Measurements from ENCODE around the gene DNAJB6. TPM values are rescaled to one million over a fixed set of nuclear protein-coding genes. Genes with fewer than 3 reads are reported as not detected.

Gene DNAJB6
- total RNA-seq, 1 experiment from 2014 or later, result 137 TPM

GRCh38 chr7:157309988-157310668 is 26.7 kb upstream of the DNAJB6 start:
- no peaks in the 10 kb centered on the region for H3K27me3 Mint-ChIP-seq (ENCODE audit: unreplicated experiment)
- peak overlapping the region; percentile 26 for H3K4me3 Mint-ChIP-seq (ENCODE audit: low read depth, unreplicated experiment)
- peaks cover 28% of the 10 kb centered on the region for H3K4me1 Mint-ChIP-seq (ENCODE audit: low read depth, unreplicated experiment)
- DNase-seq, result peak; percentile 66
- no peak for TF ChIP-seq CTCF (IDR thresholded peaks at IDR 0.05; ENCODE audit: unreplicated experiment)
- H3K9me3 Mint-ChIP-seq (ENCODE audit: low read depth, unreplicated experiment), result no peaks in the 10 kb centered on the region
- peaks cover 13% of the 10 kb centered on the region for H3K36me3 Mint-ChIP-seq (ENCODE audit: insufficient read depth, unreplicated experiment)
- CTCF ChIA-PET, result interaction anchor here (0.6 to 1.0 kb wide), 2 partner anchors 28 to 154 kb away, joined by 3 to 5 read pairs; no protein-coding TSS in a partner anchor
- peak overlapping the region; percentile 97 for H3K27ac Mint-ChIP-seq (ENCODE audit: unreplicated experiment)
- intact Hi-C loops (cut with micrococcal nuclease; ENCODE audit: unreplicated experiment), result loop anchor here (2.0 kb wide), 1 partner anchor 31 kb away; no protein-coding TSS in a partner anchor
- BruUV-seq (replicated peaks), result no TSS peak

- Mint-ChIP-seq H3K4me3 (ENCODE audit: low read depth, unreplicated experiment) (peak overlapping the region; percentile 26), H3K27ac (ENCODE audit: unreplicated experiment) (peak overlapping the region; percentile 97), H3K27me3 (ENCODE audit: unreplicated experiment) (no peaks in the 10 kb centered on the region), H3K36me3 (ENCODE audit: insufficient read depth, unreplicated experiment) (peaks cover 13% of the 10 kb centered on the region), H3K4me1 (ENCODE audit: low read depth, unreplicated experiment) (peaks cover 28% of the 10 kb centered on the region), H3K9me3 (ENCODE audit: low read depth, unreplicated experiment) (no peaks in the 10 kb centered on the region)
- intact Hi-C loops (cut with micrococcal nuclease; ENCODE audit: unreplicated experiment), result loop anchor here (2.0 kb wide), 1 partner anchor 30 kb away; no protein-coding TSS in a partner anchor
- no TSS peak for BruUV-seq (replicated peaks)
- TF ChIP-seq CTCF (IDR thresholded peaks at IDR 0.05; ENCODE audit: unreplicated experiment), result no peak
- DNase-seq, result peak; percentile 34
- CTCF ChIA-PET, result no interaction called here
Measured at GRCh38 chr7:157310676-157311185, 26.1 kb upstream of the DNAJB6 start.

- no peak for TF ChIP-seq CTCF (IDR thresholded peaks at IDR 0.05; ENCODE audit: unreplicated experiment)
- intact Hi-C loops (cut with micrococcal nuclease; ENCODE audit: unreplicated experiment), result no loop called here
- Mint-ChIP-seq H3K4me3 (ENCODE audit: low read depth, unreplicated experiment) (no peak overlapping the region), H3K4me1 (ENCODE audit: low read depth, unreplicated experiment) (peaks cover 21% of the 10 kb centered on the region), H3K27ac (ENCODE audit: unreplicated experiment) (no peak overlapping the region), H3K27me3 (ENCODE audit: unreplicated experiment) (no peaks in the 10 kb centered on the region), H3K36me3 (ENCODE audit: insufficient read depth, unreplicated experiment) (peaks cover 13% of the 10 kb centered on the region), H3K9me3 (ENCODE audit: low read depth, unreplicated experiment) (no peaks in the 10 kb centered on the region)
- BruUV-seq (replicated peaks), result no TSS peak
- CTCF ChIA-PET, result no interaction called here
- no peak for DNase-seq
Measured at GRCh38 chr7:157312941-157313340, 23.9 kb upstream of the DNAJB6 start.

GRCh38 chr7:157313645-157314044 is 23.2 kb upstream of the DNAJB6 start:
- no peak for TF ChIP-seq CTCF (IDR thresholded peaks at IDR 0.05; ENCODE audit: unreplicated experiment)
- Mint-ChIP-seq H3K36me3 (ENCODE audit: insufficient read depth, unreplicated experiment) (peaks cover 13% of the 10 kb centered on the region), H3K4me1 (ENCODE audit: low read depth, unreplicated experiment) (peaks cover 21% of the 10 kb centered on the region), H3K27ac (ENCODE audit: unreplicated experiment) (no peak overlapping the region), H3K9me3 (ENCODE audit: low read depth, unreplicated experiment) (no peaks in the 10 kb centered on the region), H3K27me3 (ENCODE audit: unreplicated experiment) (no peaks in the 10 kb centered on the region), H3K4me3 (ENCODE audit: low read depth, unreplicated experiment) (no peak overlapping the region)
- BruUV-seq (replicated peaks), result no TSS peak
- intact Hi-C loops (cut with micrococcal nuclease; ENCODE audit: unreplicated experiment), result no loop called here
- no peak for DNase-seq
- CTCF ChIA-PET, result no interaction called here

All from Calu3 (cell line).